Measurements from ENCODE around the gene ARHGAP10.

Gene ARHGAP10

DNA sequence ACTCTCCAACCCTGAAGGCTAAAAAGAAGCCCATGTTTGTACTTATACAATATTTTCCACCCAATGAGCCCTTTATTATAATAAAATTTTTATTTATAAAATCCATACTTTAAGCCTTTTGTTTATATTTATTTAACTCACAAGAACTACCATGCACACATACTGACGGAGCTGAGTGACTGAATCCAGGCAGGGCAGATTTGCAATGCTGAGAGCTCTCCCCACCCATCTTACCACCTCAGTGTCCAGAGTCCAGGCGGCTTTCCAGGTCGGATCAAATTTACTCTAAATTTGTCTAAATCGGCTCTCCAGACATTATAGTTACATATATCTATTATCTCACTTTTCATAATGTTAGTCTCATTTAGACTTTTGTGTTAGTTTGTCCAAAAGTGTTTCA is 74.1 kb downstream of the ARHGAP10 start:
- Histone ChIP-seq H3K9ac (no peak overlapping the region), H3K27ac (no peak overlapping the region)

GRCh38 chr4:147808447-147808846 is 76.6 kb downstream of the ARHGAP10 start:
- Histone ChIP-seq H3K4me1 (peaks cover 16 to 53% (median 18%) of the 10 kb centered on the region in 10 experiments), H3K4me2 (peak overlapping the region; percentile 48 to 86 (median 60)), H4K20me1 (peaks cover 0 to 9% (median 0%) of the 10 kb centered on the region in 11 experiments; a peak in 4 of 22 replicates), H3K27ac (peak overlapping the region in 1 of 11 experiments; percentile 21; a peak in 1 of 22 replicates), H3K9ac (peak overlapping the region in 3 of 11 experiments; percentile 4 to 29 (median 17); a peak in 3 of 22 replicates), H3K4me3 (peak overlapping the region in 1 of 10 experiments; percentile 5; a peak in 1 of 20 replicates), H3K36me3 (no peaks in the 10 kb centered on the region), H3K27me3 (no peaks in the 10 kb centered on the region), H3K9me3 (replicated peaks in 1 of 11) (no peaks in the 10 kb centered on the region)
- no peak for TF ChIP-seq Cebpa-rat (IDR thresholded peaks at IDR 0.05)

More for the DNA sequence above, 74.1 kb downstream of the ARHGAP10 start:
- no peaks in the 10 kb centered on the region for H3K36me3 ChIP-seq
- H3K4me1 ChIP-seq = peaks cover 16 to 38% (median 18%) of the 10 kb centered on the region in 10 experiments
- peaks cover 0 to 12% (median 0%) of the 10 kb centered on the region in 11 experiments; a peak in 7 of 22 replicates for H4K20me1 ChIP-seq
- no peaks in the 10 kb centered on the region for H3K27me3 ChIP-seq
- no peak for TF ChIP-seq Cebpa-rat (IDR thresholded peaks at IDR 0.05)
- no peaks in the 10 kb centered on the region for H3K9me3 ChIP-seq (replicated peaks in 1 of 11)
- no peak overlapping the region for H3K4me3 ChIP-seq
- H3K4me2 ChIP-seq = no peak overlapping the region

DNA sequence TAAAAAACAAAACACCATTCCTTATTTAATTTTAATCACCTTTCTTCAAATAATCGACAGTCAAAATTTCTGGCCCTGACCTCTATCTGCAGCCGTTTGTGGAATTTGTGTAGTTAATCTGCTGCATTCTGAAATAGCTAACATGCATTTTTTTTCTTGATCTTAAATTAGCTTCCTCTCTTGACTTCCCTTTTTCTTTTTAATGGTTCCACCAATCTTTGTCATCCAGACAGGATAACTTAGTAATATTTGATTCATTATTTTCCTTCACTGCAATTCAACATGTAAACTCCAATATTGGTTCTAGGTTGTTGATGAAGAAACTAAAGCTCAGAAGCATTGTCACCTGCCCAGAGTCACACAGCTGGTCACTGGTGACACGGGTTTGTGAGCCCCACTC is 77.3 kb downstream of the ARHGAP10 start:
- Histone ChIP-seq H3K4me3 (no peak overlapping the region), H3K9me3 (replicated peaks in 1 of 11) (no peaks in the 10 kb centered on the region), H3K9ac (peak overlapping the region in 1 of 11 experiments; percentile 4; a peak in 1 of 22 replicates), H3K4me2 (peak overlapping the region; percentile 48 to 86 (median 60)), H3K36me3 (no peaks in the 10 kb centered on the region), H3K27ac (0 out of 22 replicates have a peak overlapping the region, but pooled peaks of 1 of the 11 experiments have one; percentile 21), H4K20me1 (peaks cover 0 to 9% (median 0%) of the 10 kb centered on the region in 11 experiments; a peak in 5 of 22 replicates), H3K27me3 (no peaks in the 10 kb centered on the region), H3K4me1 (peaks cover 16 to 58% (median 18%) of the 10 kb centered on the region in 10 experiments)
- TF ChIP-seq Cebpa-rat (IDR thresholded peaks at IDR 0.05) = no peak

DNA sequence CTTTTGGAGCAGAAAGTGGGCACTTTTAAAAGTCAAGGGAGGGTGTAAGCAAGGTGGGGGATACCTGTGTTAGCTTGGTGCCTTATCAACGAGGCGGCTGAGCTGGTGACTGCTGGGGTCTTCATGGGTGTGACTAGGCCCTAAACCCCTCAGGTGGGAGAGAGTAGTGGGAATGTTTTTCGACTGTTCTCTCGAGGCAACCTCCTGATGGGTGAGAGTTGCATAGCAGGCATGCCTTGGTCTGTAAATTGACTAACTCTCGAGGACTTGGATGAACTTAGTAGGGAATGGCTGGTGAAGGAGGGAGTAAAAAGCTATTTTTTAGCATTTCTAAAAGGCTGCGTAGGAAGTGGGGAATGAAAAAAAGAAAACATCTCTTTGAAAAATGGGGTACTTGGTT is 80.0 kb downstream of the ARHGAP10 start:
- no peak overlapping the region for H3K4me3 ChIP-seq
- H3K9ac ChIP-seq = no peak overlapping the region
- peaks cover 0 to 9% (median 0%) of the 10 kb centered on the region in 11 experiments; a peak in 5 of 22 replicates for H4K20me1 ChIP-seq
- no peak for TF ChIP-seq Cebpa-rat (IDR thresholded peaks at IDR 0.05)
- H3K4me2 ChIP-seq = peak overlapping the region in 2 of 11 experiments; percentile 0 to 12; a peak in 4 of 22 replicates
- no peaks in the 10 kb centered on the region for H3K27me3 ChIP-seq
- no peaks in the 10 kb centered on the region for H3K36me3 ChIP-seq
- H3K4me1 ChIP-seq = peaks cover 24 to 85% (median 29%) of the 10 kb centered on the region in 10 experiments
- H3K9me3 ChIP-seq (replicated peaks in 1 of 11) = no peaks in the 10 kb centered on the region
- no peak overlapping the region for H3K27ac ChIP-seq

DNA sequence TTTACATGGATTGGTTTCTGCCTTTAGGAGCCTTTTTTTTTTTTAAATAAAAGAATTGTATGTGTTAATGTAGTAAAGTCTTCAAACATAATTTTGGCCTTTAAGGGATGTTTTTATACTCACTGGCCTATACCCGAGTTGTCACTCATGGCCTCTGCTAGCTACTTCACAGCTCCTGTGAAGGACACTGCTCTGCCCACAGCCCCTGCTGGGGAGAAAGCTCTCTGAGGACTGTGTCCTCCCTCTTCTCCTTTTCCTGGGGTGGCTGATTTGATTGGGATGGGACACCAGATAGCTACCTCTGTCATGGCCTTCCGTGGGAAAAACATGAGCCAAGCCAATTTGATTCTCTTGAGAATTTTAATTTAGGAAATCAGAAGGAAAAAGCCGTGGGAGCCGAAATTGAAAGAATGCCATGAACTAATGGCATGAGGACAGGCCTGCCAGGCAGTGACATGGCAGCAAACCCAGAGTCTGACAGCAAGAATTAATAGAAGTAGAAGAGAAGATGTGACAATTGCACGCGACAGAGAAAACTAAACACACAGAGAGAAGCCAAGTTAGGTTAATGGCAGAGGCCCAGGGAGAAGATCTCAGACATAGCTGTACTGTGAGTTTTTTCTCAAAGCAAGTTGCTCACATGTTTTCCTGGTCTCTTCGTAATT is 81.4 kb downstream of the ARHGAP10 start:
- no peak for TF ChIP-seq Cebpa-rat (IDR thresholded peaks at IDR 0.05)
- Histone ChIP-seq H3K4me2 (no peak overlapping the region; a peak in 2 of 22 replicates), H3K36me3 (no peaks in the 10 kb centered on the region), H4K20me1 (peaks cover 0 to 6% (median 0%) of the 10 kb centered on the region in 11 experiments; a peak in 4 of 22 replicates), H3K9me3 (replicated peaks in 1 of 11) (no peaks in the 10 kb centered on the region), H3K4me1 (peaks cover 21 to 79% (median 25%) of the 10 kb centered on the region in 10 experiments), H3K4me3 (no peak overlapping the region), H3K27ac (no peak overlapping the region), H3K9ac (no peak overlapping the region), H3K27me3 (no peaks in the 10 kb centered on the region)

DNA sequence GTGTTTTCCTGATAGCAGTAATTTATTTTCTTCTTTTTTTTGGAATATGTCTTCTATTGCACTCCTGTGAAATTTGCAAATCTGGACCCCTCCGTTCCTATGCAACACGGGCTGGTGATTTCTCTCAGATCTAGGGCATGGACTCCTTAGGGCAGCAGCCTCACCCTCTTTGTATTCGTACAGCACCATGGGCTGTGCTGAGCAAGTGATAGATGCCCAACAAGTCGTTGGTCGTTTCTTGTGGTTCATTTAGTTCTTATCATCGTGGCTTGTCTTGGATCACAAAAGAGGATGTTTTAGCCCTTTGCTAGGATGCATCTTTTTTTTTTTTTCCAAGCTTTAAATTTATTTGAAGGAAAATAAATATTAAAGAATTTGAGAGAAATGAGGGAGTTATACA is 82.1 kb downstream of the ARHGAP10 start:
- Histone ChIP-seq H3K9ac (no peak overlapping the region), H3K9me3 (replicated peaks in 1 of 11) (no peaks in the 10 kb centered on the region), H3K4me3 (no peak overlapping the region), H3K27me3 (no peaks in the 10 kb centered on the region), H3K4me1 (peaks cover 13 to 72% (median 17%) of the 10 kb centered on the region in 10 experiments), H3K36me3 (no peaks in the 10 kb centered on the region), H4K20me1 (peaks cover 0 to 6% (median 0%) of the 10 kb centered on the region in 11 experiments; a peak in 2 of 22 replicates), H3K4me2 (peak overlapping the region in 1 of 11 experiments; percentile 92; a peak in 3 of 22 replicates), H3K27ac (no peak overlapping the region)
- no peak for TF ChIP-seq Cebpa-rat (IDR thresholded peaks at IDR 0.05)

DNA sequence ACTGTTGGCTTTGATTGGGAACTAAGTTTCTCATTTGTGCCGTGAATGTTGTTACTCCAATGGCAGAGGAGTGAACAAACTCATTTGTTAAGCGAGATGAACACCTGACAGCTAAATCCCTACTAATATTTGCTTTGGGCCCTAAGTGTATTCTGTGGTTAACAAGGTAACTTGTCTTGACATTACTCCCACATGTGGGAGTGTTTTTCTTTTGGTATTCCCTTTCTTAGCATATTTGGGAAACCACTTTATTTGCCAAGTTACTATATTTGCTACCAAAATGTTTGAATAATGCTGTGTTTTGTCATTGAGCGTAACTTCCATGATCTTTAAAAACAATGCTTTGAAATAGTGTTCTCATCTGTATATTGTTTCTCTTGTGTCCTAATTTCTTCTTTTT is 82.5 kb downstream of the ARHGAP10 start:
- H3K9ac ChIP-seq = no peak overlapping the region
- no peak overlapping the region for H3K27ac ChIP-seq
- H3K27me3 ChIP-seq = no peaks in the 10 kb centered on the region
- TF ChIP-seq Cebpa-rat (IDR thresholded peaks at IDR 0.05) = no peak
- H3K4me1 ChIP-seq = peaks cover 9 to 68% (median 13%) of the 10 kb centered on the region in 10 experiments; a peak in 18 of 20 replicates
- H3K4me3 ChIP-seq = no peak overlapping the region
- H3K36me3 ChIP-seq = no peaks in the 10 kb centered on the region
- no peaks in the 10 kb centered on the region for H3K9me3 ChIP-seq (replicated peaks in 1 of 11)
- H4K20me1 ChIP-seq = peaks cover 0 to 6% (median 0%) of the 10 kb centered on the region in 11 experiments; a peak in 1 of 22 replicates
- peak overlapping the region in 1 of 11 experiments; percentile 92; a peak in 2 of 22 replicates for H3K4me2 ChIP-seq

DNA sequence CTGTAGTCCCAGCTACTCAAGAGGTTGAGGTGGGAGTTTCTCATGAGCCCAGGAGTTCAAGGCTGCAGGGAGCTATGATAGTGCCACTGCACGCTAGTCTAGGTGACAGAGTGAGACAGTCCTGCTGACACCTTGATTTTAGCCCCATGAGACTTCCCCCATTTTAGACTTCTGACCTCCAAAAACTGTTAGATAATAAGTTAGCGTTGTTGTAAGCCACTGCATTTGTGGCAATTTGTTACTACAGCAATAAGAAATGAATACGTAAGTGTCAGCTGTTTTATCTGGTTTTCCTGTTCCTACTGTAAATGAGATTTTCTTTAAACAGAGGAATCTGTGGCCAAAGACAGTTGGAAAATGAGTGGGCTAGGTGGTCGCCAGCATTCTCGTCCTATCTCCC is 83.9 kb downstream of the ARHGAP10 start:
- H4K20me1 ChIP-seq = peaks cover 0 to 6% (median 0%) of the 10 kb centered on the region in 11 experiments; a peak in 1 of 22 replicates
- TF ChIP-seq Cebpa-rat (IDR thresholded peaks at IDR 0.05) = no peak
- H3K9me3 ChIP-seq (replicated peaks in 1 of 11) = no peaks in the 10 kb centered on the region
- H3K27me3 ChIP-seq = no peaks in the 10 kb centered on the region
- peak overlapping the region; percentile 16 to 92 (median 41); a peak in 20 of 22 replicates for H3K4me2 ChIP-seq
- H3K27ac ChIP-seq = peak overlapping the region in 3 of 11 experiments; percentile 60 to 72 (median 61); a peak in 5 of 22 replicates
- H3K9ac ChIP-seq = peak overlapping the region in 2 of 11 experiments; percentile 33 to 47; a peak in 1 of 22 replicates
- peaks cover 8 to 57% (median 10%) of the 10 kb centered on the region in 10 experiments; a peak in 15 of 20 replicates for H3K4me1 ChIP-seq
- no peaks in the 10 kb centered on the region for H3K36me3 ChIP-seq
- H3K4me3 ChIP-seq = no peak overlapping the region

Data from BLaER1 treated with 17β-estradiol and CSF1 and Interleukin-3, amounts not matched to agents 10 nM and 100 nM (cell line).